A673 (cell line): ENCODE data around the gene BCAT1. TPM values are rescaled to one million over a fixed set of nuclear protein-coding genes. Genes with fewer than 3 reads are reported as not detected.

Source experiments
- BruUV-seq: library from RNA; stranded (reverse); fragments of 400-500 nt; replicated peaks from 2 replicates; lab custom pipeline; 2021; lab: Mats Ljungman, UMichigan
- CTCF ChIA-PET: fragments of 300-600 bp; sonication (Branson Sonifier 250); formaldehyde crosslinking; loops from one replicate; lab custom pipeline; 2022; ENCODE audit warnings: antibody characterized with exemption; lab: Charles Lee
- POLR2A ChIA-PET: fragments of 300-600 bp; sonication (Branson Sonifier 250); formaldehyde crosslinking; loops from one replicate; lab custom pipeline; 2022; ENCODE audit warnings: antibody characterized with exemption; ENCODE audit not compliant: low non-redundant PET; lab: Charles Lee
- DNase-seq: peaks from one replicate; pipeline ENCODE4 v3.0.0-alpha.2; 2015; ENCODE audit warnings: low spot score
- H3K27ac ChIP-seq: fragments of 200-600 bp; sonication (generic); 2 replicates; pipeline ENCODE4 v1.5.1; 2016; ENCODE audit warnings: mixed run types, low read depth, mild to moderate bottlenecking, mixed read lengths, antibody characterized with exemption, low read length; ENCODE audit not compliant: poor library complexity, severe bottlenecking
- H3K27me3 ChIP-seq: fragments of 200-600 bp; sonication (generic); replicated peaks from 2 replicates; pipeline ENCODE4 v1.6.1; 2017; ENCODE audit warnings: mixed run types, low read depth, mild to moderate bottlenecking, mixed read lengths, antibody characterized with exemption, low read length; ENCODE audit not compliant: insufficient read depth, poor library complexity
- H3K36me3 ChIP-seq: fragments of 200-600 bp; sonication (generic); 2 replicates; pipeline ENCODE4 v1.6.1; 2016; ENCODE audit warnings: mixed run types, mild to moderate bottlenecking, mixed read lengths, antibody characterized with exemption, low read length; ENCODE audit not compliant: insufficient read depth, poor library complexity, severe bottlenecking
- H3K4me1 ChIP-seq: fragments of 200-600 bp; sonication (generic); 2 replicates; pipeline ENCODE4 v1.6.1; 2017; ENCODE audit warnings: mixed run types, mild to moderate bottlenecking, mixed read lengths, antibody characterized with exemption, low read length; ENCODE audit not compliant: insufficient read depth, poor library complexity, severe bottlenecking
- H3K4me3 ChIP-seq: fragments of 200-600 bp; sonication (generic); 2 replicates; pipeline ENCODE4 v1.5.1; 2016; ENCODE audit warnings: low read depth, mixed run types, mild to moderate bottlenecking, mixed read lengths, low read length; ENCODE audit not compliant: poor library complexity, severe bottlenecking
- H3K9me3 ChIP-seq: fragments of 200-600 bp; sonication (generic); 2 replicates; pipeline ENCODE4 v1.6.1; 2016; ENCODE audit warnings: mixed run types, low read depth, mild to moderate bottlenecking, mixed read lengths, antibody characterized with exemption, low read length; ENCODE audit not compliant: poor library complexity, severe bottlenecking
- EZH2 ChIP-seq: fragments of 200-600 bp; sonication (generic); IDR thresholded peaks from 2 replicates; pipeline ENCODE4 v1.6.1; 2017; ENCODE audit warnings: borderline replicate concordance, low read depth, mild to moderate bottlenecking, mixed read lengths, antibody characterized with exemption, low read length; ENCODE audit not compliant: poor library complexity, severe bottlenecking
- intact Hi-C: fragments of 100-400 bp; cut with micrococcal nuclease; formaldehyde crosslinking; loops from one replicate; pipeline ENCODE4 v1.10.0; 2022; ENCODE audit not compliant: unreplicated experiment
- total RNA-seq: library from RNA; stranded (reverse); gene quantifications from 2 replicates; pipeline ENCODE4 v1.2.3, GENCODE V29; 2021
- TF ChIP-seq, protein P1 (sequence below): fragments of 300-800, 200-600 bp; sonication (generic); conservative IDR thresholded peaks from 2 replicates; pipeline ENCODE4 v1.5.1; 2017; ENCODE audit warnings: low read depth, mild to moderate bottlenecking, antibody characterized with exemption, low read length, moderate library complexity, mixed read lengths

The BCAT1 gene
- total RNA-seq, 1 experiment from 2014 or later = 195 TPM

DNA sequence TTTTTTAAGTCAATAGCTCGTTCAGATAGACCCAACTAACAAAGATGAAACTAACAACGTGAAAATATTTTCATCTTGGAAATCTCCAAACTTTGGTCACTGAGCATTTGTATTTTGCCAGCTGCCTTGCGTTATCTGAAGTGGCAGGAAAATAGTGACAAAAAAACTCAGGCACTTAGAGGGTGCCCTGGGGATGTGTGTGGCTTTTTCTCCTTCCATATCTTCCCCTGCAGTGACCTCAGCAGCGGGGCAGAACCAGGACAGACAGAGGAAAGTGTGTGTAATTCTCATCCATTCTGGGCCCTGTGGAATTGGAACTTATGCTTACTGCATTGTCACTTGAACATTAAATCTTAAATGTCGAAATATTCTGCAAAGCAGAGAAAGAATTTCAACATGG, 152.0 kb downstream of the BCAT1 start:
- intact Hi-C loops = no loop called here
- Histone ChIP-seq H3K27me3 (no peaks in the 10 kb centered on the region), H3K36me3 (no peaks in the 10 kb centered on the region), H3K4me3 (no peak overlapping the region), H3K9me3 (no peaks in the 10 kb centered on the region), H3K27ac (no peak overlapping the region), H3K4me1 (peaks cover 31% of the 10 kb centered on the region)
- TF ChIP-seq EZH2 = no peak
- TF ChIP-seq, protein P1, sequence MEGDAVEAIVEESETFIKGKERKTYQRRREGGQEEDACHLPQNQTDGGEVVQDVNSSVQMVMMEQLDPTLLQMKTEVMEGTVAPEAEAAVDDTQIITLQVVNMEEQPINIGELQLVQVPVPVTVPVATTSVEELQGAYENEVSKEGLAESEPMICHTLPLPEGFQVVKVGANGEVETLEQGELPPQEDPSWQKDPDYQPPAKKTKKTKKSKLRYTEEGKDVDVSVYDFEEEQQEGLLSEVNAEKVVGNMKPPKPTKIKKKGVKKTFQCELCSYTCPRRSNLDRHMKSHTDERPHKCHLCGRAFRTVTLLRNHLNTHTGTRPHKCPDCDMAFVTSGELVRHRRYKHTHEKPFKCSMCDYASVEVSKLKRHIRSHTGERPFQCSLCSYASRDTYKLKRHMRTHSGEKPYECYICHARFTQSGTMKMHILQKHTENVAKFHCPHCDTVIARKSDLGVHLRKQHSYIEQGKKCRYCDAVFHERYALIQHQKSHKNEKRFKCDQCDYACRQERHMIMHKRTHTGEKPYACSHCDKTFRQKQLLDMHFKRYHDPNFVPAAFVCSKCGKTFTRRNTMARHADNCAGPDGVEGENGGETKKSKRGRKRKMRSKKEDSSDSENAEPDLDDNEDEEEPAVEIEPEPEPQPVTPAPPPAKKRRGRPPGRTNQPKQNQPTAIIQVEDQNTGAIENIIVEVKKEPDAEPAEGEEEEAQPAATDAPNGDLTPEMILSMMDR = no peak
- POLR2A ChIA-PET = interaction anchor here (0.8 kb wide), 1 partner anchor 94 kb away, joined by 6 read pairs; no protein-coding TSS in a partner anchor
- no peak for DNase-seq
- CTCF ChIA-PET = no interaction called here
- no TSS peak for BruUV-seq

DNA sequence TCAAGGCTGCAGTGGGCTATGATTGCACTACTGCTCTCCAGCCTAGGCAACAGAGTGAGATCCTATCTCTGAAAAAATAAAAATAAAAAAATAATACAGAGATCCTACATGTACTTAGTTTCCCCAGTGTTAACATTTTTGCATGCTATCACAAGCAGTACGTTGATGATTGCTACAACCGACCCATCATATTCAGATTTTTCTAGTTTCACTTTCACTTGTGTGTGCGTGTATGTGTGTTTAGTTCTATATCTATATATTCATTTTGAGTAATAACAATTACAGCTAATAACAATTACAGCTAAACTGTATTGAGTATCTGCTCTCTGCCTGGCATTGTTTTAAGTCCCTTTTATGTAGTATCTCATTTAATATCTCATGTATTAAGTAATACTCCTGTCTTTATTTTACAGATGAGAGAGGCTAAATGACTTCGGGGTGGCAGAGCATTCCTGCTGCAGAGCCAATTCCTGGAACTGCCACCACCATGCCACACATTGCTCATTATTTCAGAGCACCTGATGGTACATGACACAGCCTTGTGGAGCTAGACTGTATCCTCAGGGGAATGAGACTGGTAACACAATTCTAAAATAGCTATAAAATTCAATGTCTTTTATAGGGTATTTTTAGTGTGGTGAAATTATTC, 153.1 kb downstream of the BCAT1 start:
- Histone ChIP-seq H3K9me3 (no peaks in the 10 kb centered on the region), H3K27ac (no peak overlapping the region), H3K36me3 (no peaks in the 10 kb centered on the region), H3K4me1 (peaks cover 33% of the 10 kb centered on the region), H3K27me3 (no peaks in the 10 kb centered on the region), H3K4me3 (no peak overlapping the region)
- intact Hi-C loops = no loop called here
- BruUV-seq = no TSS peak
- ChIA-PET POLR2A (no interaction called here), CTCF (no interaction called here)
- no peak for DNase-seq
- TF ChIP-seq, protein P1 = no peak
- no peak for TF ChIP-seq EZH2

DNA sequence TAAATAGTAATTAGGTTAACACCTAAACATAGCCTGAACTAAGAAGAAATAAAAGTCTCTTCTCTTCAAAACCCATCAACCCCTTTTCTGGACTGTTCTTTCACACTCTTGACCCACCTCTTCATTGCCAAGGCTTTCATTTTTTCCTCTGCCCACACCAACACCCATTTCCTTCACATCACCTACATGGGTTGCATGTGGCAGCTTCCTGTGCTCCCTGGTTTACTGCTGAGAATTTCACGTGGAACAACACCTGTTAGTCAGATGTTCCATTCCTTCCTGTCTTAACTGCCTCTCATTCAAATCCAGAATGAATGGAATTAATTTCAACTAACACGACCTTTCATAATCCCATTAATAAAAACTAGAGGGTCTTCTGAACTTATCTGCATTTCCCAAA, 157.3 kb downstream of the BCAT1 start:
- BruUV-seq = no TSS peak
- intact Hi-C loops = no loop called here
- TF ChIP-seq EZH2 = no peak
- TF ChIP-seq, protein P1 = no peak
- H3K27me3 ChIP-seq = no peaks in the 10 kb centered on the region
- H3K4me1 ChIP-seq = peaks cover 6% of the 10 kb centered on the region
- CTCF ChIA-PET = no interaction called here
- H3K36me3 ChIP-seq = no peaks in the 10 kb centered on the region
- H3K27ac ChIP-seq = no peak overlapping the region
- no peak for DNase-seq
- H3K4me3 ChIP-seq = no peak overlapping the region
- H3K9me3 ChIP-seq = no peaks in the 10 kb centered on the region
- POLR2A ChIA-PET = no interaction called here
